ENCODE measurements around the gene ADCY9.

ADCY9 gene

GRCh38 chr16:3993052-3993785 lies 123.0 kb downstream of the ADCY9 start:
- H3K4me3 ChIP-seq (ENCODE audit: low read depth, low read length) = no peak overlapping the region
- TF ChIP-seq CTCF (IDR thresholded peaks at IDR 0.05; ENCODE audit: low read depth, low read length) = no peak

DNA sequence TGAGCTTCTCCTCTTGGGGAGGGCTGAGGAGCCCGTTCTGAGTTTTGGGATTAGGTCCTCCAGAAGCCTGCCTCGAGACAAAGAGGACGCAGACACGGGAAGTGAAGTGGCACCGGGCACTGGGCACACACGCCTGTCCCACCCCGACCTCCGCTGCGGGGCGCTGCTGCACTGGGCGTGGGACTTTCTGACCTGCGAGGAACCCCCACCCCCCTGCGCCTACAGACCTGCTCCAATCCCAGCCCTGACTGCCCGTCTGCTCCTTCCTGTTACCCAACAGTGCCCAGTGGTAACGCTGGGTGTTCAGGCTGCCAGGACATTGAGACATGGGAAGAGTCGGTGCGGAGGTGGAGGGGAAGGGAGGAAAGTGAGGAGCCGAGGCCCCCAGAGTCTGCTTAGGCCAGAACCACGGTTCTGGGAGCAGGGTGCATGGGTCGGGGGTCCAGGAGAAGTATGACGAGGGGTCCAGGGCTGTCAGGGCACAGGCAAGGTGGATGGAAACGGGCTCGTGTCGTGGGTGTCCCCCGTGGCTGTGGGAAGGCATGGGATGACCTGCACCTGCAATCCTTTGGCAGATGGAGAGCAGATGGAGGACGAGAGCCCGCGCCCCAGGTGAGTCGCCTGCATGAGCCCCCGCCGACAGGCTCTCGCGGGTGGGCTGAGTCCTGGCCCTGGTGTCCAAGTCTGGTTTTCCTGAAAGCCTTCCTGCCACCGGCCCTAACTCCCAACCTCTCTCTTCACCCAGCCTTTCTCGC lies 123.8 kb downstream of the ADCY9 start:
- no peak overlapping the region for H3K4me3 ChIP-seq (ENCODE audit: low read depth, low read length)

GRCh38 chr16:3988824-3989223 lies 127.4 kb downstream of the ADCY9 start:
- no peak overlapping the region for H3K4me3 ChIP-seq (ENCODE audit: low read depth, low read length)

More for the DNA sequence above, 123.8 kb downstream of the ADCY9 start:
- no peak for TF ChIP-seq CTCF (IDR thresholded peaks at IDR 0.05; ENCODE audit: low read depth, low read length)

DNA sequence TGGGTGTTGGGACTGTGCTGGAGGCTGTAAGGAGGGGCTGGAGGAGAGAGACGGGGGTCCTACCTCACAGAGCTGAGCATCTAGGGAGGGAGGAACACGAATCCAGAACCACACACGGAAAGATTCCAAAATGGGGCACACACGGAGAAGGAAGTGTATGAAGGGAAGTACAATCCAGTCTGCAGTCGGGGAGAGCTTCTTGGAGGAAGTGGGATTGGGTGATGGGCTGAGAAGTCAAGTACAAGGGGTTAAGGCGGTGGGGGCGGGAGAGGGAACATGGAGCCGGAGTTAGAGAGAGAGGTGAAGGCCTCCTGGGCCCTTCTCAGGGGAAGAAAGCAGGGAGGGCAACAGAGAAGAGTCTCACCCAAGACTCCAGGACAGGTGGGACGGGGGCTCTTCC lies 128.2 kb downstream of the ADCY9 start:
- no peak for TF ChIP-seq CTCF (IDR thresholded peaks at IDR 0.05; ENCODE audit: low read depth, low read length)

More at GRCh38 chr16:3988824-3989223, 127.4 kb downstream of the ADCY9 start:
- TF ChIP-seq CTCF (IDR thresholded peaks at IDR 0.05; ENCODE audit: low read depth, low read length) = no peak

GRCh38 chr16:3987231-3987630 lies 129.0 kb downstream of the ADCY9 start:
- no peak overlapping the region for H3K4me3 ChIP-seq (ENCODE audit: low read depth, low read length)
- no peak for TF ChIP-seq CTCF (IDR thresholded peaks at IDR 0.05; ENCODE audit: low read depth, low read length)

More for the DNA sequence above, 128.2 kb downstream of the ADCY9 start:
- no peak overlapping the region for H3K4me3 ChIP-seq (ENCODE audit: low read depth, low read length)

GRCh38 chr16:3986235-3986544 lies 130.1 kb downstream of the ADCY9 start:
- H3K4me3 ChIP-seq (ENCODE audit: low read depth, low read length) = no peak overlapping the region
- TF ChIP-seq CTCF (IDR thresholded peaks at IDR 0.05; ENCODE audit: low read depth, low read length) = no peak
